NCI-H526 treated with DMSO at 0.1 percent for 48 hours (cell line): Measurements from ENCODE around the gene BTG1.

ENCODE experiments used
- DNase-seq: peaks from one replicate; lab custom pipeline; 2025; lab: John Stamatoyannopoulos, UW

The BTG1 gene

DNA sequence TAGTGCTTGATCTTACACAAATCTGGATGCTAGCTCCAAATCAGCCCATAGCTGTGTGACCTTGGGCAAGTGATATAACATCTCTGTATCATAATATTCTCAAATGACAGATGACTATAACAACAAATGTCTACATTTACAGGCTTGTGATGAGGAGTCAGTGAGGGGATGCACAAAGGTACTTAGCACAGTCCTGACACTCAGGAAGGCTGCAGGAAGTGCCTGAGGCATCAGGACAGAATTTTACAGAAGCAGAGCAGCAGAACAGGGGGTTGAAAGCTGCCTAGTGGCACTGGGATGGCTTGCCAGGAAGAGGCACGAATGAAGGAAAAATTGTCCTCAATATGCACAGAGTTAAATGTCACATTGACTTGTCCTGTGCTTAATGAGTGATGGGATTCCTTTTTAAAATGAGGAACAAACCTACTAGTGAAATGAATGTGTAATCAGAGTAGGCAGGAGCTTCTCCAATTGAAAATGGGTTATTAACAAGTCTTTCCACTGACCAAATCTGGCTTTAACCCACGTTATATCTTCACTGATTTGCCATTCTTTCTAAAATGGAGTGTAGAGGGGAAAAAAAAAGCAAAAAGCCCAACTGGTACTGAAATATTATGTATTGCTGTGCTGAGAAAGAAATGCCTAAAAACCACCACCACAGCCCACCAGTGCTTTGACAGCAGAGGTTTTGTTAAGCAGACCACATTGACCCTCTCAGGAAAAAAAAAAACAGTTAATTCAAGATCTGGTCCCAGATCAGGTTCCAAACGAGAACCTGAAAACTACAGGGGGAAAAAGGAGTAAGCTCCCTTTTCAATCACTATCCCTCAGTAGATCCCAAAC lies 11.6 kb downstream of the BTG1 start:
- no peak for DNase-seq

GRCh38 chr12:92133171-92133570 lies 12.5 kb downstream of the BTG1 start:
- DNase-seq: peak; percentile 27

DNA sequence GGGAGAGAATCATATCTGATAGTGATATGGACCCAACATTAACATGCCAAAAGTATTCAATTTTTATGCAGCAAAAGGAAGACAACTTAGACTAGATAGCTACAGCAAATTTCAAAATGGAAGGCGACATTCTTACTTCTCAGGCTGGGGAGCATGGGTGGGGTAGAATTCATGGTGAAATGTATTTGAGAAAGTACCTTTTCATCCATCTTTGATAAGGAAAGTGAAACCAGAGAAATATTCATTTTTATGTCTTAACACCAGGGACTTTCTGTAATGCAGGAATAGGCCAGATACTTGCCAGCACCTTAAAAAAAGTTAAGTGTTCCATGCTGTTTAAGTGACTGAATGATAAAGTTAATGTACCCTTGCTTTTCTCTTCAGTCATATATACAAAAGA lies 13.4 kb downstream of the BTG1 start:
- DNase-seq: no peak

DNA sequence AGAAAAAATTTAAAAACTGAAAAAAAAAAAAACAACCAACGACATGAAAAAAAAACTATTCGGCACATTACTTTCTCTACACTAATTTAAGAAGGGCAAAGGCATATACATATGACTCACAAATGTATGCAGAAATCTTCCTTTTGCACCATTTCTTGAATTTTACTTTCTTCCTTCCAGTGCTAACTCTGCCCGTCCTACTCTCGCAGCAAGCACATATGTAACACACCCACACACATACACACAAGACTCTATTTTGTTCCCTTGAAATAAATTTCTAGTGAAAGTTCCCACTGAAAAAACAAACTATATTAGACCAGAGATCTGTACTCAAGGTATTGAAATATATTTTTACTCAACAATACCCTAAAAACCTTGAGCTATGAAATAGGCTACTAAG lies 14.6 kb downstream of the BTG1 start:
- no peak for DNase-seq

GRCh38 chr12:92129609-92130008 lies 16.0 kb downstream of the BTG1 start:
- no peak for DNase-seq

- no peak for DNase-seq
Observed at GRCh38 chr12:92128612-92129011, 17.0 kb downstream of the BTG1 start.

DNA sequence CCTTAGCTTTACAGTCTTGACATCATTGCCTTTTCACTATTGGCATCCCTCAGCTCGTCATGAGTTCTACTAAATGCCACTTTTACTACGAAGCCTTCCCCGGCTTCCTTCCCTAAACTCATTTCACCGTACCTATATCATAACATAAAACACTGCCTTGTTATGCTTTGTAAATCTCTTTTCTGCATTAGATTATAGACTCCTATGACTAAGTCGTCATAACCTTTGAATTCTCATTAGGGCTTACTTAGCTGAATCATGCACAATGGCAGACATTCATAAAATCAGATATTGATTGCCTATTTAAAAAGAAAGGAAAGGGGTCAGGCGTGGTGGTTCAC lies 21.0 kb downstream of the BTG1 start:
- DNase-seq: no peak

DNA sequence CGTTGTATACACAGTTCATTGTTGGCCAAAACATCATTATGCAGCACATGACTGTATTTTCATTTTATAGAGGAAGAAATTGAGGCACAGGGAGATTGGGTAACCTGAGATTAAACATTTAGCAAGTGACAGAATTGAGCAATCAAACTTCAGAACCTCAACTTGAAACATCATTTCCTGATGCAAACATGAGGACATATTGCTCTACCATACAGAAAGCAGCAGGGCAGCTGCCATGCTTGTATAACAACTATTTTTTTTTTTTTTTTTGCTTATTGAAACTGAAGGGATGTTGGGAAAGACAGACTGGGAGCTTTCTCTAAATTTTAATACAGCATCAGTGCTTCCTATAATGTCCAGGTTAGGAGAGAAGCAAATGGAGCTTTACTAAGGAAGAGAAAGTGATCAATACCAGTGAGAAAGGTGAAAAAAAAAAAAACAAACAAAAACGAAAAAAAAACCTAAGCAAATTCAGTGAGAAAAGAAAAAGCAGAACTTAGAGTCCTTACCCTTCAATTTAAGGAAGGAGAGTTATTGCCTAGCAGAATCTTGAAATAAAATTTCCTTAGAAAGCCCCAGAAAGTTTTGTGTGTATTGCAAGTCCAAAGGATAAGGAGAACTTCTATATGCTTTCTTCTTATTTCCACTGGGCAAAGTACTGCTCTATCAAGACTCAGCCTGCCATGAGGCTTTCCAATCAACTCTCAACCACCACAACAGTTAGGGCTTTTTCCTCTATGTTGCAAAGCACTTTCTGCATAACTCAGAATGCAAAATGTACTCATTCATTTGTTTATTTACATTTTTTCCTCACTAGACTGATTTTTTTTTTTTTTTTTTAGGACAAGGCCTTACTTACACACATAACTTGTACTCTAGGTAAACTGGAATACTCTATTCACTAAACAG lies 21.6 kb downstream of the BTG1 start:
- DNase-seq: no peak

DNA sequence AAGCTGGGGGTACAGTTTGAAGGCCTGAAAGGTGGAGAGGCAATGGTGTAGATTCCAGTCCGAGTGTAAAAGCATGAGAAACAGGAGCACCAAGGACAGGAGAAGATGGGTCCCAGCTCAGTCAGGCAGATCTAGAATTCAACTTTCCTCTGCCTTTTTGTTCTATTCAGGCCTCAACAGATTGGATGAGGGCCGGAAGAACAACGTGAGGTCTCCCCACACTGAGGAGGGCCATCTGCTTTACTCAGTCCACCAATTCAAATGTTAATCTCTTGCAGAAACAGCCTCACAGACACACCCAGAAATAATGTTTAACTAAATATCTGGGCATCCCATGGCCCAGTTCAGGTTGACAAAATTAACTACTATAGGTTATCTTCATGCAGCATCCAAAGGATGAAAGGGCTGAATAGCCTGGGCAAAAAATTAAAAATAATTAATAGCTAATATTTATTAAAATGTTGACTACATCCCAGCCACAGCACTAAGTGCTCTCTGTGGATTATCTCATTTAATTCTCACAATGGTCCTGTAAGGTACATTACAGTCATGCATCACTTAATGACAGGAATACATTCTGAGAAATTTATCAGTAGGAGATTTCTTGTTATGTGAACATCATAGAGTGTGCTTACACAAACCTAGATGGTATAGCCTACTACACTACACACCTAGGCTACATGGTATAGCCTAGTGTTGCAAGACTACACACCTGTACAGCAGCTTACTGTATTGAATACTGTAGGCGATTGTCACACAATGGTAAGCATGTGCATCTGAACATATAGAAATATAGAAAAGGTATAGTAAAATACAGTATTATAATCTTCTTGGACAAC lies 22.5 kb downstream of the BTG1 start:
- no peak for DNase-seq

GRCh38 chr12:92121826-92122225 lies 23.8 kb downstream of the BTG1 start:
- DNase-seq: no peak

- no peak for DNase-seq
Observed at GRCh38 chr12:92118826-92119536, 26.7 kb downstream of the BTG1 start.

DNA sequence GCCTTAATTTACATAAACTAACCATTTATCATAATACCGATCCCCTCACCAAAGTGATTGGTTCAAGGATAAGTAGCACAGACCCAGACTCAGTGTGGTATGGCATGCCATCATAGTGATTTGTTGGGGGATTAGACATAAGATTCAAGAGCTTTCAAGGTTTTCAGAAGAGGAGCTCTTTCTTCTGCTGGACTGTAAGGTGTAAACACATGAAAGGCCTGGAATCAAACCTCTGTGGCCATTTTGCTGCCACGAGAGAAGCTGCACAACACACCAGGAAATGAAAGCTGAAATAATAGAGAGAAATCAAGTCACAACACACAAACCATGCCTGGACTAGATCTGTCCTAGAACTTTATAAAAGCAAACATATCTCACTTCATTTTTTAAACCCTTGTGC lies 30.8 kb downstream of the BTG1 start:
- peak; percentile 17 for DNase-seq

DNA sequence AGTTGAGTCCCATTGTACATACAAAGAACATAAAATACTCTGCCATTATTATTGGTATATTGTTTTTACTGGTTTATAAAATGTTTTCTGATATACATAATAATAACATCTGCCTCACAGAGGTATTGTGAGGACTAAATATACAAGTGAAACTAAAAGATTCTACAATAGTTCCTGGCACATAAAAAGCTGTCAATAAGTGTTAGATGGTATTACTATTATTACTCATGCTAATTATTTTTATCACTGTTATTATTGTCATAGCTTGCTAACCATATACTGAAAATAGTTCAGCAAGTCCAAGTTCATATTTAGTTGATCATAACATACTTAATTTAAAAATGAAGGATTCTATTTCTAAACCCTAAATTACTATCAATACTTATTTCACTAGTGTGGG lies 34.4 kb downstream of the BTG1 start:
- DNase-seq: no peak

GRCh38 chr12:92110083-92110640 lies 35.5 kb downstream of the BTG1 start:
- DNase-seq: no peak

DNA sequence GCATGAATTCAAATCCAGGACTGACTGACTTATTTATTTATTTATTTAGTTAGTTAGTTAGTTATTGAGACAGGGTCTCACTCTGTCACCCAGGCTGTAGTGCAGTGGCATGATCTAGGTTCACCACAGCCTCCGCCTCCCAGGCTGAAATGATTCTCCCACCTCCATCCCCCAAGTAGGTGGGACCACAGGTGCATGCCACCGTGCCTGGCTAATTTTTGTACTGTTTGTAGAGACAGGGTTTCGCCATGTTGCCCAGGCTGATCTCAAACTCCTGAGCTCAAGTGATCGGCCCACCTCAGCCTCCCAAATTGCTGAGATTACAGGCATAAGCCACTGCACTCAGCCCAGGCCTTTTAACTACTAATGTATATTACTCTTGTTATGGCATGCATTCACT lies 36.0 kb downstream of the BTG1 start:
- DNase-seq: peak; percentile 23

DNA sequence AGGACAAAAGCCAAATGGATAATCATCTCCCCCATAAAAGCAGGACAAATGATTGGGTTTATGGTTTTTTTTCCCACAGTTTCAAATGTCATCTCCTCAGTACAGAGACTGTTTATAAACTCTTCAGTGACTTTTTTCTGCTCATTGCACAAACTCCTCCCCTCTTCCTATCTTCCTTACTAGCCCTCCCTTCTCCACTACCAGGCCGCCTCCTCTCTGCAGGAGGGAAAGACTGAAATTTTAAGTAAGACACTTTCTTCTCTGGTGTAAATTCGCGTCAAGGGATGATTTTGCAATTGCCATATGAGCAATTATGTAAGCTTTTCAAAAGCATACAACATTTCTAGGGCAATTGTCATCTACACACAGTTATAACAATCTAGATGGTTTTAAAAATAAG lies 37.0 kb downstream of the BTG1 start:
- peak; percentile 50 for DNase-seq

DNA sequence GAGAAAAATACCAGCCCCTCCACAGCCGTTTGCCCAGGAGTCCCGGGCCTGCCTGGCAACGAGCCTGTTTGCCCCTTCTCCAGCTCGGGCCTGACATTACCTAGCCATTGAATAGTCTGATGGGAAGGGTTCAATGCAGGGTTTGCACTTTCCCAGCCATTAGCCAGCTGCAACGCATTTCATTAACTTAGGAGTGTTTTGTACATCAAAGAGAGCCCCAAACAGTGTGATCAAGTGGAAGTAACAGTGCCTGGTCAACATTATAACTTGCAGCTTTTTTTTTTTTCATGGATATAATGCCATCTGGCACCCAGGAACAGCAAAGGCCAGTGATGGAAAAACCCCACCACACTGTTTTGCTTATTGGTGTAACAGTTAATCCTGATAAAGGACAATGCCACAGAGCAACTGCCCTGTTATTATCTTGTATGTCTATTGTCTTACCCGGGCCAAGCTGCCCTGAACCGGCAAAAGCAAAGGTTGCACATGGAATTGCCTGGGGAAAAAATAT lies 38.0 kb downstream of the BTG1 start:
- peak; percentile 90 for DNase-seq

DNA sequence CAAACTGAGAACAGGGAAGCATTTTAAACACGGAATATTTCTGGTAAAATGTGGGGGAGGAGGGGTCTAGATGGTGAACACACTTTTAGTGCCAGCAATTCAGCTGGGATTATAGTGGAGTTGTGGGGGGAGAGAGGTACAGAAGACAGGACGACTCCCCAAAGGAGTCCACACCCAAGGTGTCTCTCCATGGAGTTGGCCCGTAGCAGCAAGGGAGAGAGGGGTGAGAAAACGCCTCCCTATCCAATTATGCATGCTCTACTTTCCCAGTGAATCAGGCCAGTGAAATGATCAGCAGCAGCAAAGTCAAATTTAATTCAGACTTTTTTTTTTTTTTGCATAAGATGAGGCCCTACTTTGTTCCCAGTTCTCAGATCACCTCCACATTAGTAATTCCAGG lies 38.6 kb downstream of the BTG1 start:
- DNase-seq: no peak

DNA sequence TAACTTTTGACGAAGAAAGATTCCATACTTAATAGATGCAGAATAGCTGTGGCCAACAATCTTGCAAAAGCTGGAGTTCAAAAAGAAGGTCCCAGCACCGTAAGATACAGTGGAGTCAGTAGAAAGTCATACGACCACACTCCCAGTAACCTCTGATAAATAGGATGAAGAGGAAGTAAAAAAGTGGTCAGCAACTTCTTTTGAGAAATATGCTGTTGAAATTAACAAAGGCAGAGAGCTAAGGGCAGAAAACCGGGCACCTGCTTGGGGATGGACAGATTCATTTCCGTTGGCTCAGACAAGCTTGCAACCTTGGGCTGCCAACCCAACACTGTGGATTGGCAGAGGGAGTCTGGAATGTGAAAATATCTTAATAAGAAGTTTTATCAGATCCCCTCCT lies 40.0 kb downstream of the BTG1 start:
- peak; percentile 49 for DNase-seq

- DNase-seq: no peak
Observed at GRCh38 chr12:92105110-92105509, 40.5 kb downstream of the BTG1 start.

DNA sequence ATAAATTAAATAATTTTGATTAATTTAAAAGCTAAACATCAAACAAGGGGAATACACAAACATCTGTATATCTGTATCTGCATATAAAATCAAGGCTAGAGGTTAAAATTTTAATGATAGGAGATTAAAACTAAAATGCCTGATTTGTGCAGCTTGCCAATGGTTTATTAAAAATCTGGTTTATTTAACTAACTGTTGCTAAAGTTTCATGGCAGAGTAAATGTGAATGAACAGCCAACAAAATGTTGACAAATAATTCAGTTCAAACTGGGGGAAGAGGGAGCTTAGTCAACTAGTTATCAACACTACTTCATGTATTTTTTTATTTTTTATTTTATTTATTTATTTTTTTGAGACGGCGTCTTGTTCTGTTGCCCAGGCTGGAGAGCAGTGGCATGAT lies 43.0 kb downstream of the BTG1 start:
- DNase-seq: no peak
